ENCODE measurements around the gene AANAT.
A peak's percentile ranks its signal among the peaks of the same experiment; 100 is the strongest.

AANAT gene

GRCh38 chr17:76442341-76443338, 24.8 kb upstream of the AANAT start:
- DNase-seq, result no peak

DNA sequence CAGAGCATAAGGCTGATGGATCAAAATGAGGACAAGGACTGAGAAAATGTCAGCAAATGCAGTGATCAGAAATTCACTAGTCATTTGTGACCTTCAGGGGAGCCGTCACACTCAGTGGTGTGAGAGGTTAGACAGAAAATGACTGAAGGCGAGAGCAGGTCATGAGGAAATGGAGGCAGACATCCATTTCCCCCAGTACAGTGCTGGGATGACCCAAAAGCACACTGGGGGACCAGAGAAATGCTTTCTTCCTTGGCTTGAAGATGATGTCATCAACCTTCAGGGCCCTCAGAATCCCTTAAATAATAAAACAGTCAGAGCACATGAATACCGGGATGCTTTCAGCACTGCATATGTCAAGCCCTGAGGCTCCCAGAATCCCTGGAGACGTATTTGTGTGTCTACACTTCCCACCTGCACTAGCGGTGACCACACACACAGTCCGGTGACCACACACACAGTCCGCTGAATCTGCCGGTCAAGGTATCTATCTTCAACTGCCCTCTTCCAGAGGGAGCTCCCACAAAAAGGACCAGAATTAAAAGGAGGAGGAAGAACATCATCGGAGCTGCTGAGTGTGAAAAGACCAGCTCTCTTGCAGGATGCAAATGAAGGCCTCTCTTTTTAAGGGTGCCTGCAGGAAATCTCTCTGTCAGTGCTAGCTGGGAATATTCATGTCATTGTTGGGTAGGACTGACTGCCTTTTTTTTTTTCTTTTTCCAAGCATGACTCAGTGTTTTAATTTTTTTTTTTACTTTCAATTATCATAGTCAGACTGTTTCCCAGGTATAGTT, 22.7 kb upstream of the AANAT start:
- no peak for DNase-seq

- DNase-seq, result no peak
These were observed 21.5 kb upstream of the AANAT start for GRCh38 chr17:76445697-76446448.

- DNase-seq, result no peak
These were observed 20.8 kb upstream of the AANAT start for GRCh38 chr17:76446449-76447231.

GRCh38 chr17:76447931-76448652, 19.3 kb upstream of the AANAT start:
- DNase-seq, result no peak

- no peak for DNase-seq
These were observed 18.3 kb upstream of the AANAT start for GRCh38 chr17:76449126-76449525.

DNA sequence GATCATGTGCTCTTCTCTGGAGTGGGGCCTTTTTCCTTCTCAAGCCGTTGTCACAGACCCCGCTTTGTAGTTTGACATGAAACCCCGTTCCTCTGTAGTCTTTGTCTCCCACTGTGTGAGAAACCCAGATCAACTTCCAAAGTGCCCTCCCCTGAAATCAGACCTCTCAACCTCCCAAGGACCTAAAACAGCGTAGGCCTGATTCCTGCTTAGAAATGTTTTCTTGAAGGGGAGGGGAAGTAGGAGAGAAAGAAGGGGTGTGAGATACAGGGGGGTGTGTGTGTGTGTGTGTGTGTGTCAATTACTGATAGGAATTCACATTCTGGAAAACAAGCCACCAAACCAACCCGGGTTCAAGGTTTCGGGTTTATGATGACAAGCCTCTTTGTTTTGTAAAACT, 15.9 kb upstream of the AANAT start:
- no peak for DNase-seq

DNA sequence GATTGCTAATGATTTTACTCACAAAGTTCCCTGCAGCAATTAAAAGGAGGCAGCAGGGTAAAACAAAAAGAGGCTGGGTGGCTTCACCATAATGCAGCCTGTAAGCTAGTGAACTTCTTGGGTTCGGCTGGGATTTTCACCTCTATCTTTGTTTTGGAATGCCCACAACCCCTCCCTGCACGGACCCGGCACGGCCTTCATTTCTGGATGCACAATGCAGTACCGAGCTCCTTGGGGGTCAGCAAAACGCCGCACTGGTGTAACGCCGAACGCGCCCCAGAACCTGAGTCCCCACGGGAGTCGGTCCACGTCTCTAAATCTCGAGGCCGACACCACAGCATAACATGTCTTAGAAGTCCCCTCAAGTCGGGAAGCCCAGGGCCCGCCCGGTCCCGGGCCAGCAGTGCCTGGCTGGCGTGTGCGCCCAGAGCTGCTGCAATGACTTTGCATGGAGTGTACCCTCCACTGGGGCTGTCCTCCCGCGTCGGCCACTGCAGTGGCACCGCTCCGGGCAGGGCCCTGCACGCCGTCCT, 15.2 kb upstream of the AANAT start:
- DNase-seq, result no peak

DNA sequence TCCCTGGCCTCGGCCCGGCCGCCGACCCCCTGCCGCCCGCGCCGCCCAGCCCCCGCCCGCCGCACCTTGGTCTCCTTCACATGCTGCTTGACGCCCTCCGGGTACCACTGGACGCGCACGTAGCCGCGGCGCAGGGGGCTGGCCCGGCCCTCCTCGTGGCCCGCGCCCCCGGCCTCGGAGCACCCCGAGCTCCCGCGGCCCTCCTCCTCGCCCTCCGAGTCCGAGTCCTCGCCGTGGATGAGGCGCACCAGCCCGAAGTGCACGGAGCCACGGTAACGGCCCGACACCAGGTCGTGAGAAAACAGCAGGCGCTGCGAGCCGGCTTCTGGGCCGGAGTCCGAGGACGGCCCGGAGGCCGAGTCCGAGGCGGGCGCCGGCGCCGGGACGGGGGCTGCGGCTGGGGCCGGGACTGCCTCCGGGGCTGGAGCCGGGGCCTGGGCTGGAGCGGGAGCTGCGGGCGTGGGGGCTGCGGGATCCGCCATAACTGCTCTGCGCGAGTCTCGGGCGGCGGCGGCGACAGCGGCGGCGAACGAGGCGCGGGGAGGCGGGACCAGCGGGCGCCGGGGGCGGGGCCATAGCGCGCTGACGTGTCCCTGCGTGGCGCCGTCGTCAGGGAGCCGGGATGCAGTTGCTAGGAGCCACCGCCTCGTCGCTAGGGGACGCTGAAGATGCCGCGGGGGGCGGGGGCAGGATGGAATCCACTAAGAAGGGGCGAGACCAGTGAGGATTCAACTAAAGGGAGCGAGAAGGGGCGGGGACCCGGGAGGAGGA, 14.6 kb upstream of the AANAT start, which contains the start of gene UBE2O:
Gene UBE2O (minus strand): TSS at position 493 of the 771 bp plus-strand sequence. CDS start 11 bp downstream, at position 482.
- DNase-seq, result peak; percentile 84 to 90

GRCh38 chr17:76453431-76453743, 14.0 kb upstream of the AANAT start:
- DNase-seq, result no peak

DNA sequence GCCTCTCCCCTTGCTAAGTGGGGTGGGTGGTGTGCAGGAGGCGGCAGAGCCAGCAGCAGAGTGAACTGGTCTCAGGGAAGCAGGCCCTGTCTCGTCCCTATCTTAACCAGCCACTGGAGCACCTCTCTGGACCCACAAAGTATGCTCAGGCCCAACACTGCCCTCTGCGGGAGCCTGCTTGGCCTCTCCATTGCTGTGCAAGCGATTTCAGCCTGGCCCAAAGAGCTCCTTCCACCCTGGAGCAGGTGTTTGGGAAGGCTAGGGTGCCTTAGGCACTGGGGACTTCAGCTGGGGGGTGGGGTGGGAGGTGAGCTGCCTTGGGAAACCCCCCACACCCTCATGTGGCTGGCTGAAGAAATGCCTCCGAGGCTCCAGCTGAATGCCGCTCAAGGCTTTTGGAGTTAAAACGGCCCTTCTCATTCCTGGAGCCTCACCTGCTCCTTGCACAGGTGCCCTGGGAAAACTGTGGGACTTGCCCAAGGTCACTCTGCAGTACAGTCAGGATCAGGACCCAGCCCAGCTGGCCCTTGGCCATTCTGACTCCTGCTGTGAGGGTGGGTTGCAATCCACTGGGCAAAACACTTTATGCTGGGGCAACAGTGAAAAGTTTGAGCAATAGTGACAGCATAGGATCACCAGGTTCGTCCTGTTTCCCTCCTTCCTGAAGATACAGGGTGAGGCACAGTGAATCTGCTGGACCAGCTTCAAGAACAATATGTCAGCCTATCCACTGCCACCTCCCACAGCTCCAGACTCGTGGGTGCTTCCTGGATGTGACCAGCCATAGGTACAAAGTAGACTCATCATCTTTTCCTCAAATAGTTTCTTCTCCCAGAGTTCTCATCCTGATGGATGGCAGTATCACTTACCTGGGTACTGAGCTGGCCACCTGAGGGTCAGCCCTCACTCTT, 8.6 kb upstream of the AANAT start:
- DNase-seq, result peak in 1 of 2 experiments; percentile 44

- no peak for DNase-seq
These were observed 7.7 kb upstream of the AANAT start for GRCh38 chr17:76459674-76460073.

GRCh38 chr17:76461765-76462555, 5.4 kb upstream of the AANAT start:
- DNase-seq, result no peak

- DNase-seq, result no peak
These were observed 4.7 kb upstream of the AANAT start for GRCh38 chr17:76462556-76463290.

GRCh38 chr17:76466775-76467130, 650 bp upstream of the AANAT start:
- no peak for DNase-seq

GRCh38 chr17:76467809-76468633, 618 bp downstream of the AANAT start:
- DNase-seq, result no peak

DNA sequence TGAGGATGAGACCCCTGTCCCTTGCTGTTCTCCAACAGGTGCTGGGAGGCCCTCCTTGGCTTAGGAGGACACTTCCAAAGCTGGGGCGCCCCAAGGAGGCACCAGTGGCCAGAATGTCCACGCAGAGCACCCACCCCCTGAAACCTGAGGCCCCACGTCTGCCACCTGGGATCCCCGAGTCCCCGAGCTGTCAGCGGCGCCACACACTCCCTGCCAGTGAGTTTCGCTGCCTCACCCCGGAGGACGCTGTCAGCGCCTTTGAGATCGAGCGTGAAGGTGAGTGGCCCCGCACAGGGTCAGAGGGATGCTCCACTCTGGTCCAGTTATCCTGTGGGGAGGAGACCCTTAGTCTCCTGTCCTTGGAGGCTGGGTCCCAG, 1.2 kb downstream of the AANAT start:
- DNase-seq, result no peak
